HG02938 (cell line): ENCODE measurements around the gene APBB2.
"Not testable (repeated sequence)": the region's sequence is repeated elsewhere in the genome, so short reads cannot be mapped to it uniquely, and the experiment has no call there.

Experiments
- ATAC-seq: cut with Tn5 transposase; IDR thresholded peaks from one replicate; pipeline ENCODE4 v1.9.1; 2021; ENCODE audit warnings: mild to moderate bottlenecking, moderate library complexity; ENCODE audit not compliant: unreplicated experiment

APBB2 gene

DNA sequence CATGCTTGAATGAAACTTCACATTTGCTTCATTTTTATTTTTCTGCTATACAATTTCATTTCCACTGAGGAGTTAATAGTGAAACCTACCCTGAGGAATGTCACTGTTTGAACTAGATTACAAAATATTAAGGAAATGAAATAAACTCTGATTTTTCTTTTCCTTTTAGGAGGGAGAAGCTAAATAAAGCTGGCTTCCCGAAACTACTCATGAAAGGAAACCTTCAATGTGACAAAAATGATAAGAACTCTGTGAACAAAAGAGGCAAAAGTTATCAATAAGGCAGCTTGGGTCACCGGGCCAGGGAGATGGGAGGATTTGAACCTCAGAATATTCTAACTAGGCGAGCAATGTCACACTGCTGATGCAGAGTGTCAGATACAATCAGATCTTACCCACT, 185.2 kb downstream of the APBB2 start:
- no peak for ATAC-seq

DNA sequence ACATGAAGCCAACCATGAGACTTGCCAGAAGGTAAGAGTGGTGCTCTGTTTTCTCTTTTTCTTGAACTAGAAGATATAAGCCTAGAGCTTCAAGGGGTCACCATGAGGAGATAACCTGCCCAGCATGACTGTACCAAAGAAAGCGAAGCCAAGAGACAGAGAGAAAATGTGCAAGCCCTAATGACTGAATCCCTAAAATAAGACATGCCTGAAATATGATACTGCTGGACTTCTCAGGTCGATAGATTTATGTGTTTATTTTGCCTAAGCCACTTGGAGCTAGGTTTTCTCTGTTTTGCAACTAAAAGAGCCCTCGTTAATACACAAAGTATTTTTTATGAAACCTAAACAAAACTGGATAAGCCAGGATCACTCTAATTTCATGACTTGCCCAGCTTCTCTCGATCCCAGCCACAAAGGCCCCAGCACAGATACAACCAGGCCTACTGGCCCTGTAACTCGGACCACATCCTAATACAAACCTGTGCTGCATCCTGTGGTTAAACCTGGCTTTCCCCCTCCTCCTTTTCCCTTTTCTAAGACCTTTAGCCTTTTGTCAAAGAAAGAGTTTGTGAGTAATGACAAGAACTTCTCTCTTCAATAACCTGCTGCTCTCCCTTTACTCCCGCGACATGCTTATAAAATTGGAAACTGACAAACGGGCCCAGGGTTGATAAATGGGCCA, 185.8 kb downstream of the APBB2 start:
- ATAC-seq = no peak

DNA sequence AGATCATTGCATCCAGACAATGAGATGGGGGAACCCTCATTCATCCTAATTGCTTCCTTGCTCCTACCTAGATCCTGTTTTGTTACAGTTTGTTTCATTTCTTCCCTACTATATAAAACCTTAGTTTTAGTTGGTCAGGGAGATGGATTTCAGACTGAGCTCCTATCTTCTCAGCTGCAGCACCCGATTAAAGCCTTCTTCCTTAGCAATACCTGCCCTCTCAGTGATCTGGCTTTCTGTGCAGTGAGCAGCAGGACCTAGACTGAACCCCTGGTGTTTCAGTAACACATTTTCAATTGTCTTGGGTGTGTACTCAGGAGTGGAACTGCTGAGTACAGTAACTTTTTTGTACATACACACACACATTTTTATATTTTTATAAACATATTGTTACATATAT, 187.4 kb downstream of the APBB2 start:
- ATAC-seq = no peak

DNA sequence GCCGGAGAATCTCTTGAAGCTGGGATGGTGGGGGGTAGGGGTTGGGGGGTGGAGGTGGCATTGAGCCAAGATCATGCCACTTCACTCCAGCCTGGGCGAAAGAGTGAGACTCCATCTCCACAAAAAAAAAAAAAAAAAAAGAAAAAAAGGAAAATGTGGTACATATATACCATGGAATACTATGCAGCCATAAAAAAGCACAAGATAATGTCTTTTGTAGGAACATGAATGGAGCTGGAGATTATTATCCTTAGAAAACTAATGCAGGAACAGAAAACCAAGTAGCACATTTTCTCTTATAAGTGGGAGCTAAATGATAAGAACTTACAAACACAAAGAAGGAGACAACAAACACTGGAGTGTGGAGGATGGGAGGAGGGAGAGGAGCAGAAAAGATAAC, 188.5 kb downstream of the APBB2 start:
- no peak for ATAC-seq

DNA sequence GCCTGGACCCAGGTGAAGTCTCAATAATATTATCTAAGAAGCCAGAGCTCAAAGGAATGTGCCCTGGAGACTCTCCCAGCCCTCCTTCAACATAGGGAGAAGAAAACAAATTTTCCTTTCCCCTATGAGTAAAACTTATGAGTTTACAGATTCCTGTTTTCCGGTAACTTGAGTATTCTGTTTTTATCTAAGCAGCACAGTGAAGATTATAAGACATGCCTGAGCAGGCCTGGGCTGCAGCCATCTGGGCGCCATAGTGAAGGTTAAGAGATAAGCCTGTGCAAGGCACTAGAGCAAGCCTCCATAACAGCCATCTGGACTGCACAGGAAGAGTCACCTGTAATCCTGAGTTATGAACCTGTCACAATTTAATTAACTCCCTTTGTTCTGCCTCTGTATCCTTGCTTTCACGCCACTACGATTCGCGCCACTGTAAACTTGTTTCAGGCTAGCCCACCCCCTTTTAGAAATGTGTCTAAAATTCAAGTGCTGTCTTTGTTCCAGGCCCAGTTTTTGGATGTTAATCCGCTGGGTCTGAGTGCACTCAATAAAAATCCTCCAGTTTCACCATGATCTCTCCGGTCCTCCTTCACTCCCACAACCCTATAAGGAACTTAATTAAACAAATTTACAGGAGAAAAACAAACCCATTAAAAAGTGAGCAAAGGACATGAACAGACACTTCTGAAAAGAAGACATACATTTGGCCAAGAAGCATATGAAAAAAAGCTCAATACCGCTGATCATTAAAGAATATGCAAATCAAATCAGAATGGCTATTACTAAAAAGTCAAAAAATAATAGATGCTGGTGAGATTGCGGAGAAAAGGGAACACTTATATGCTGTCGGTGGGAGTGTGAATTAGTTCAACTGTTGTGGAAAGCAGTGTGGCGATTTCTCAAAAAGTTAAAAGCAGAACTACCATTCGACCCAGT, 189.5 kb downstream of the APBB2 start:
- no peak for ATAC-seq

DNA sequence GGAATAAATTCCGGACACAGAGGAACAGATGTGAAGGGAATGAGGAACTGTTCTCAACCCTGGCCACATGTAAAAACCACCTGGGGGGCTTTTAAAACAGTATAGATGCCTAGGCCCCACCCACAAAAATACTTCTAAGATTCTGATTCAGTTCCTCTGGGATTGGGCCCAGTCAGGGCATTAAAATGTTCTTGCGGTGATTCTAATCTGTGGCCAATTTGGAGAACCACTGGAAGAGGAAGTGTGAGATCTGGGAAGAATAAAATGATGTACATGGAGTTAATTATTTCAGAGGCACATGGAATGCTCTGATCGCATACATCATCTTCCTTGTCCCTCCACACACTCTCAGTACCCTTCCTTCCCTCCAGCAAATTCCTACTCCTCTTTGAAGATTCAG, 192.2 kb downstream of the APBB2 start:
- ATAC-seq = no peak

DNA sequence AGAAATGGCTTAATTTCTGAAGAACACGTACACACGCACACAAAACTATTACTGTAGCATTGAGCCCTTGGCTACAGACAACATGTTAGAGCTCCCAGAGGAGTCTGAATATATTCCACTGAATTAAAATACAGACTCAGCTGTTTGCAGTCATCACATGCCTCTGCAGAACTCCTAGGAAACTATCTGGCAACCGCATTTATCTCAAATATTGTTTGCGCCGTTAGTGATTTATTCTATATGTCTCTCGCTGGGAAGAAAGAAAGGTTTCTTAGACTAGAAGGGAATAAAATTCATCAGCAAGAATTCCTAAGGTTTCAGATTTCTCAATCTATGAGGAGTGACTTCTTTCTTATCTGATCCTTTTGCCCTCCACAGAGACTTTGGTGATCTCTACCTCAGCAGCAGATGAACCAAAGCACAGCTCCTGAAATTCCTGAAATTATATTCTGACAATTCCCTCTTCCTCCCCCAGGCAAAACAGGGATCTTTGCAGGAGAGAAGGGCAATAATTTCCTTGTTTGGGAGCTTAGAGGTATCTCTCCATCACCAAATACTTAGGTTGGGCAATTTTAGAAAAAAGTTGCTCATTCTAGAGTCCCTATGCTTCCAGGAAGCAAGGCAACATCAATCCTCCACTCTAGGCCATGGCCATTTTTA, 199.2 kb downstream of the APBB2 start:
- no peak for ATAC-seq

DNA sequence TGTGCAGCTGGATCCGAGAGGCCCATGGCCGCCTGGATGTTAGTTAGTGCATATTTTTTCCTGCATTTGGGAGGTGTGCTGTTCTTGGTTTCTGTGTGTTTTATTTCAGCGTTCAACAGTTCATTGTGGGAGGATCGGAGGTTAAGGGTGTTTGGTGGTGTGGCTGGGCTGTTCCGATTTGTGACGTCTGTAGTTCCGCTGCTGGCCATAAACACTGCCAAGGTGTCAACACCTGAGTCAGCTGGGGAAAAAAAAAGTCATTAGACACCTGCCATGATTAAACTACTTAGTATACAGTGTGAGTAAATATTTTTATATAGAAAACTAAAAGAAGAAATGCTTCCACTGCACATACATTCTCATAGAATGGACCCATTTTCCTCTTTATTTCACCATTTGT, 200.2 kb downstream of the APBB2 start:
- ATAC-seq = no peak

DNA sequence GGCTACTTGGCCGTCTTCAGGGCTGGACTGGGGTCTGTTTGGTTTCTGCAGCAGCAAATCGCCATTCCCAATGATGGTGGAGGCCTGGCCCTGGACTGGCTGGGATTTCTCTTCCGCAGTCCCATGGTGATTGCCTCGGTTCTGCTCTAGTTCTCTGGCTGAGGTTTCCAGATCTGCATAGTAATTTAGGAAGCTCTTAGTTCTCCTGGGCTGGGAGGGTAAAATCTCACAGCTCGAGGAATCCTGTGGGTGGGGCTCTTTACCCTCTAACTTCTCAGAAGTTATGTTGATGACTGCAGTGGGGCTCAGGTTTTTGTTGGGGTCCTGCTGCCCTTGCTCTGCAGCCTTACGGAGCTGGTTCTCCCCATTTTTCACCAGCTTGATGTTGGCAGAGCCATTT, 200.6 kb downstream of the APBB2 start:
- no peak for ATAC-seq

DNA sequence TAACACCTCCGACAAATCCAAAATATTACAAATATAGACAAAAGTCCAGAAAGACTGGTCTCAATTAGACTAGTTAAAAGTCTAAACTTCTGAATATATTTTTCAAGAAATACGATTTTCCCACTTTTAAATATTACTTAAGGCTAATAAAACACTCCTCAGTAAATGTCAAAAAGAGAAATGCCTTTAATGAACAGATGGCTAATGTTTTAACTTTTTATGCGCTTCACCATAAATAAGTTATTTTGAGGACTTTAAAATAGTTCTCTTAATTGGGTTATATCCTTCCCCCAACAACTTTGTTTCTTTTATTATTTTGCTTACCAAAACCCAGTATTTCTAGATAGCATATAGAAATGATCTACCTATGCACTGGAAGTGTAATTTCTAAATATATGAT, 201.4 kb downstream of the APBB2 start:
- no peak for ATAC-seq

DNA sequence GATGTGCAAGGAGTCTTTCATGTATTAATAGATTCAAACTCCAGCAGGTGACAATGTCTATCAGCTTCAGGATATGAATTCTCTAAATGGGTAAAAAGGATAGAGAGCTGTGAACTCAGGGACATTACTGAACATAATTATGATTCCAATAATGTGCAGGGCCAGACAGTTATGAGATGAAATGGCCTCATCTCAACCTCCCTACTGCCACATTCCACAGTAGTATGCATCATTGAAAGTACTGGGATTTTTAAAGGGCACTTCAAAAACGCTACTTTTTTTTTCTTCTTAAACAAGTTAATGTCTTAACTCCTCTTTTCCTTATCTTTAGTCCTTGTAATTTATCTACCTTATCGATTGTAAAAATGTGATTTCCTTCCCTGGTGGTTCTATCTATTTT, 202.0 kb downstream of the APBB2 start:
- ATAC-seq = no peak

DNA sequence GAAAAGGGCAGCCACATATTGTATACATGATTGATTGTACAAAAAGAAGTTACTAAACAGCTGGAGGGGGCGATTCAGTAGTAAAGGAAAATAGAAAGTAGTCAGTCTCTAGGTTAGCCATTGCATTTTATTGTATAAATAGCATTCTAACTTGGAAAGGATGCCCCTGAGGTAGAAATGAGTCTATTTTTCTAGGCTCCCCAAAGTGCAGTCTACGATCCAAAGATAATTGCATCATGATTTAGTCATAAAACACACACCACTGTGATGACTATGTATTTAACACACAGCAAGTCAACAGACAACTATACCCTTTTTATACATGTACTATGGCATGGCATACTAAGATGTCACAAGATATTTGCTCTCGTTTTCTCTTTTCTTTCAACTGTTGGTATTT, 204.9 kb downstream of the APBB2 start:
- ATAC-seq = no peak

DNA sequence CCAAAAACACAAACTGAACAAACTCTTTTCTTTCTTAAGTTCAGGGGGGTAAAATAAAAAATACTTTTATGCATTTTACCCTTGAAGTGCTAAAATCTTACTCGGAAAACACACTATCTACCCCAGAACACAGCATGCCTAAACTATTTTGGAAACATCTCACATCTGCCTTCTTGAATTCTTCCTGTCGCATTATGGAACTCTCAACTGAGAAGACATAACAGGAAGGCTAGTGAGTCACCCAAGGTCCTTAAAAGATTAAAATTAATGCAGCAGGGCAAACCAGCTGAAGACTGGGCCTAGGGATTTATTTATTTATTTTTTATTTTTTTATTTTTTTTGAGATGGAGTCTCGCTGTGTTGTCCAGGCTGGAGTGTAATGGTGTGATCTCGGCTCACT, 208.2 kb downstream of the APBB2 start:
- ATAC-seq = no peak

DNA sequence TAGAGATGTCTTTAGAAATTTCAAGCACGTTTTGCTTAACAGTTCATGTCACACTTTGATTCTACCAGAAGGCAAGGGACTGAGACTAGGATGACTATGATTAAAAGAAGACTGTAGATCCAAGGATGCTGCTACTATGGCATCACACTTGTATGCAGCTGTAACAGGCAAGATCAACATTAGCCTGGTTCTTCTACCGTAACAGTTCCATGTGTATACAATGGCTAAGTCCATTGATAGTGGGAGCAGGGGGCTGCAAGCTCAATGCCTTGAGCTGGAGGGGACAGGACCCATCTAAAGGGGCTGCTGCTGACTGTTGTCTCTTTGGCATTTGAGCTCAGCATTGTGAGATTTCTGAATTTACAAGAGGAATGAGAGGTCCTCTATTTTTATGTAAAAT, 212.0 kb downstream of the APBB2 start:
- no peak for ATAC-seq

DNA sequence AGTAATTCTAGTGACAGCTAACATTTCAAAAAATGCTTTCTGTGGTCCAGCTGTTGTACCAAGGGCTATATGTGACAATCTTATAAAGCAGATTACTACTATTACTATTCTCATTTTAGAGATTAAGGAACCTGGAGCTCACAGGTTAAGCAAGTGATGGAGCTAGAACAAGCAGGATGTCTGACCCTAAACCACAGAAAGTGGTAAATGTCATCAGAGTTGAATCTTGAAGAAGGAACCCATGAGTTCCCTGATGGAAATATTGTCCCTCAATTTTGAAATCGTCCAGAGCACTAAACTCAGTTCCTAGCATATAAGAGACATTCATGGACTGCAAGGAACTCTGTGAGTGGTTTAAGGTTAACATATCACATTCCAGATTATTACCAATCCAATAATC, 214.0 kb downstream of the APBB2 start:
- no peak for ATAC-seq

DNA sequence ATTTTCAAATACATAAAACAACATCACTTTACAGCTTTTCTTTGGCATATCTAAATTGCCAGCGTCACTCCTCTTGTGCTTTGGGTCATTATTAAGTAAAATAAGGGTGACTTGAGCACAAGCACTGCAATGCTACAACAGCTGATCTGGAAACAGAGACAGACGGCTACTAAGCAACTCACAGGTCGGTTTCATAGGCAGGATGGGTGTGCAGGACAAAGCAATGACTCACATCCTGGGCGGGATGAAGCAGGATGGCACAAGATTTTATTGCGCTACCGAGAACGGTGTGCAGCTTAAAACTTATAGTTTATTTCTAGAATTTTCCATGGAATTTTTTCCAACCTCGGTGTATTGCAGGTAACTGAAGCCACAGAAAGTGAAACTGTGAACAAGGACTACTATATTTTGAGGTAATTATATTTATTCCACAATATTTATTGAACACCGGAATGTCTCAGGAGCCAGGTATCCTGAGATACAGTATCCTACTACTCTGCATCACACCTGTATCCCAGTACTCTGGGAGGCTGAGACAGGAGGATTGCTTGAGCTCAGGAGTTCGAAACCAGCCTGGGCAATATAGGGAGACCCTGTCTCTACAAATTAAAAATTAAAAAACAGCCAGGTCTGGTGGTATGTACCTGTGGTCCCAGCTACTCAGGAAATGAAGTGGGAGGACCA, 215.5 kb downstream of the APBB2 start:
- no peak for ATAC-seq

DNA sequence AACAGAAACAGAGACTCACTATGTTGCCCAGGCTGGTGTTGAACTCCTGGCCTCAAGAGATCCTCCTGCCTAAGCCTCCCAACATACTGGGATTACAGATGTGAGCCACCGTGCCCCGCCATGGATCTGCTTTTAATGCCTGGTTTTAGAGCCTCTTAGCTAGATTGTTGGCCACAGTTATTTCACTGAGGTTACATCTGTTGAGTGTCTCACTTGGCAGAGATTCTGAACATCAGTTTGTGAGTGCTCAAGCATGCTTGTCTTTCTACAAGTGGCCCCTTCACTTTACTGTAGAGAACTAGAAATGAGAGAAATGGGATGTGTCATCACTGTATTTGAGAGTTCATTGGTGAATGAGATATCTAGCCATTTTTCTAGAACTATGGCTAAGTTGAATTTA, 218.5 kb downstream of the APBB2 start:
- ATAC-seq = no peak

DNA sequence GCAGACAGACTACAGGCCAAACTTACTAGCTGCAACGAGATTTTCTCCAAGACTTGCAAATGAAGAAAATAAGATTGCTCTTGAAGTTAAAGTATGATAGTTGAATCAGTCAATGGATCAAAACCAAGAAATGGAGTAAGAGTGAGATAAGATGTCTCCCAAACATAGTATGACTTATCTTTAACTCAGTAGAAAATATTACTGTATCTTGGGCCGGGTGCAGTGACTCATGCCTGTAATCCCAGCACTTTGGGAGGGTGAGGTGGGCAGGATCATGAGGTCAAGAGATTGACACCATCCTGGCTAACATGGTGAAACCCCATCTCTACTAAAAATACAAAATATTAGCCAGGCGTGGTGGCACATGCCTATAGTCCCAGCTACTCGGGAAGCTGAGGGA, 220.0 kb downstream of the APBB2 start:
- not testable (repeated sequence) for ATAC-seq

DNA sequence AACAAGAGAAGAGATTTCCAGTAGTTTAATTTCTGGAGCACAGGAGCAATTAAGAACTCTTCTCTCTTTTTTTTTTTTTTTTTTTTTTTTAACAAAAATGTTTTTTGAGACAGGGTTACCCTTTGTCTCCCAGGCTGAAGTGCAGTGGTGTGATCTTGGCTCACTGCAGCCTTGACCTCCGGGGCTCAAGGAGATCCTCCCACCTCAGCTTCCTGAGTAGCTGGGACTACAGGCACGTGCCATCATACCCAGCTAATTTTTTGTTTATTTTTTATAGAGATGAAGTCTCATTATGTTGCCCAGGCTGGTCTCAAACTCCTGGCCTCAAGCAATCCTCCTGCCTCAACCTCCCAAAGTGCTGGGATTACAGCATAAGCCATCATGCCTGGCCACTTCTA, 221.0 kb downstream of the APBB2 start:
- ATAC-seq = not testable (repeated sequence)

DNA sequence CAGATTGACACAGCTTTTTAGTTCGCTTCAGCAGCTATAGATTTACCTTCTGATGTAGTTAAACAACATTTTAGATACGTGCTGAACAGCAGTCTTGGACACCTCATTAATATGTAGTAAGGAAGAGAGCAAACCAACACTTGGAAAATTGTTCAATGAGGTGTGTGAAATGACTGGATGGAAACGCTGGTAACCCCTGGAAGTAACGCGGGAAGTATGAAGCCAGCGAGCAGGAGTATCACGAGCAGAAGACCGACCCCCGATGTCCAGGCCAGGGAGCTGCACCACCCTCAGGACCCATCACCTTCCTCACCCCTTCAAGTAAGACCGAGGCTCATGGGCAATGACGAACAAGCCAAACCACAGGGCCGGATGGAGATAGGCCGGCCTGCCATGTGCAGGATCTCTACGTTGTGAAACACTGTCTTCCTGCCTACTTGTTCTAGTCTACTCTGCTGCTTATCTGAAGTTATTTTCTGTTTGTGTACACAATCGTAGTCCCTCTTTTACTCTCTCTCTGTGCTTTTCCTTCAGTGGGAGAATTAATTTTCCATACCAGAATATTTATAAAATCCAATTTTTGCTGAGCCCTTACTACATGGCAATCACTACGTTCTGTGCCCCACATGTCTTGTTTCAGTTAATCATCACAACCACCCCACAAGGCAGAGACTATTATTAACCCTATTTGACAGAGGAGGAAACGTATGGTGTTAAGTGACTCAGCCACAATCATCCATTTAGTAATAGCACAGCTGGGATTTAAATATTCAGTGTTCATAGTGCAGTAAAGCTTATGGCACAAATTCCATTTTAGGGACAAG, 221.7 kb downstream of the APBB2 start:
- peak; percentile 81 for ATAC-seq
